Liver (tissue), 9 donors: ENCODE measurements around the gene ERC2. TPM values are rescaled to one million over a fixed set of nuclear protein-coding genes. Genes with fewer than 3 reads are reported as not detected.

ENCODE experiments used
- DNase-seq: peaks from one replicate; pipeline ENCODE4 v3.0.0-alpha.2; 2017; ENCODE audit warnings: low spot score
- H3K27ac ChIP-seq, 2 donors: one replicate each; pipeline ENCODE4 v1.7.0; 2013; ENCODE audit warnings: inconsistent platforms in 2 of 2, low read length in 2 of 2, control low read depth in 1 of 2, low read depth in 1 of 2, mild to moderate bottlenecking in 1 of 2
- H3K27me3 ChIP-seq, 4 donors: one replicate each; pipeline versions ENCODE4 v1.6.1 to v1.7.0; 2013; ENCODE audit warnings: low read length in 3 of 4, inconsistent platforms in 1 of 4, mild to moderate bottlenecking in 1 of 4, moderate library complexity in 1 of 4; ENCODE audit not compliant: control insufficient read depth in 4 of 4, insufficient read depth in 4 of 4
- H3K36me3 ChIP-seq, 4 donors: one replicate each; pipeline versions ENCODE4 v1.6.1 to v1.7.0; 2013; ENCODE audit warnings: low read length in 3 of 4, mild to moderate bottlenecking in 3 of 4, low read depth in 1 of 4, moderate library complexity in 1 of 4; ENCODE audit not compliant: control insufficient read depth in 4 of 4, insufficient read depth in 3 of 4
- H3K4me1 ChIP-seq, 4 donors: one replicate each; pipeline versions ENCODE4 v1.6.1 to v1.7.0; 2013; ENCODE audit warnings: low read length in 3 of 4, mild to moderate bottlenecking in 3 of 4, moderate library complexity in 1 of 4; ENCODE audit not compliant: control insufficient read depth in 4 of 4, insufficient read depth in 4 of 4
- H3K4me3 ChIP-seq, 3 donors: one replicate each; pipeline versions ENCODE4 v1.6.1 to v1.7.0; 2013; ENCODE audit warnings: low read length in 3 of 3, control low read depth in 1 of 3, low read depth in 1 of 3, mild to moderate bottlenecking in 1 of 3
- H3K9ac ChIP-seq, 2 donors: one replicate each; pipeline ENCODE4 v1.7.0; 2013; ENCODE audit warnings: low read length in 2 of 2, mild to moderate bottlenecking in 2 of 2, moderate library complexity in 2 of 2, control low read depth in 1 of 2, low read depth in 1 of 2
- H3K9me3 ChIP-seq, 4 donors: one replicate each; pipeline versions ENCODE4 v1.6.1 to v1.7.0; 2013; ENCODE audit warnings: low read length in 3 of 4; ENCODE audit not compliant: control insufficient read depth in 4 of 4
- EGR1 ChIP-seq, 2 donors: IDR thresholded peaks; 2 replicates each; pipeline ENCODE4 v1.6.1; 2016 to 2018; ENCODE audit warnings: antibody characterized with exemption in 2 of 2, low read depth in 2 of 2
- FOXA2 ChIP-seq: IDR thresholded peaks from 2 replicates; pipeline ENCODE4 v1.6.1; 2016; ENCODE audit warnings: antibody characterized with exemption
- HNF4A ChIP-seq, 2 donors: conservative IDR thresholded peaks; 2 replicates each; pipeline ENCODE4 v1.6.1; 2016; ENCODE audit warnings: antibody characterized with exemption in 2 of 2, mild to moderate bottlenecking in 2 of 2
- HNF4G ChIP-seq: IDR thresholded peaks from 2 replicates; pipeline ENCODE4 v1.6.1; 2016; ENCODE audit warnings: antibody characterized with exemption
- JUND ChIP-seq, 2 donors: IDR thresholded peaks; 2 replicates each; pipeline ENCODE4 v1.6.1; 2016; ENCODE audit warnings: antibody characterized with exemption in 2 of 2
- NR2F2 ChIP-seq: IDR thresholded peaks from 2 replicates; pipeline ENCODE4 v1.6.1; 2016; ENCODE audit warnings: antibody characterized with exemption
- RAD21 ChIP-seq, 2 donors: IDR thresholded peaks; 2 replicates each; pipeline ENCODE4 v1.6.1; 2016; ENCODE audit warnings: antibody characterized with exemption in 2 of 2, mild to moderate bottlenecking in 2 of 2
- SP1 ChIP-seq: IDR thresholded peaks from 2 replicates; pipeline ENCODE4 v1.6.1; 2018; ENCODE audit warnings: antibody characterized with exemption, mild to moderate bottlenecking
- YY1 ChIP-seq: IDR thresholded peaks from 2 replicates; pipeline ENCODE4 v1.6.1; 2016; ENCODE audit warnings: antibody characterized with exemption, mild to moderate bottlenecking
- WGBS: extraction: QIAGEN DNeasy Blood & Tissue Kit; methylation state at CpG from one replicate; pipeline ENCODE4 v1.1.7; 2013; 5-methylcytosine and 5-hydroxymethylcytosine counted together
- polyA plus RNA-seq, 2 donors: library from polyadenylated mRNA; stranded (reverse) in 1 of 2; unstranded in 1 of 2; fragments of 200-250 nt in 1 of 2; fragments of >200 nt in 1 of 2; fragmentation: Nextera tagmentation in 1 of 2; extraction: Ambion mirVana in 1 of 2; gene quantifications; one replicate each; pipeline versions ENCODE4 v1.2.1 to v1.2.3, GENCODE V29; 2013 to 2015
- total RNA-seq, 2 donors: library from RNA; depleted of rRNA; stranded (reverse); fragments of >200 nt; gene quantifications; one replicate each; pipeline ENCODE4 v1.2.3, GENCODE V29; 2014
- TF ChIP-seq, protein P1 (sequence below): fragments of 150-350 bp; IDR thresholded peaks from 2 replicates; pipeline ENCODE4 v1.5.1; 2017; ENCODE audit warnings: improper control_type of control experiment, low read depth, low read length; ENCODE audit not compliant: missing input control
- TF ChIP-seq, protein P2 (sequence below): IDR thresholded peaks from 2 replicates; pipeline ENCODE4 v1.6.1; 2016; ENCODE audit warnings: antibody characterized with exemption
- TF ChIP-seq, protein P3 (sequence below): IDR thresholded peaks from 2 replicates; pipeline ENCODE4 v1.6.1; 2016; ENCODE audit warnings: antibody characterized with exemption, mild to moderate bottlenecking
- TF ChIP-seq, protein P4 (sequence below): IDR thresholded peaks from 2 replicates; pipeline ENCODE4 v1.6.1; 2016; ENCODE audit warnings: antibody characterized with exemption
- TF ChIP-seq, protein P5 (sequence below): IDR thresholded peaks from 2 replicates; pipeline ENCODE4 v1.6.1; 2016; ENCODE audit warnings: antibody characterized with exemption
- donor health status: healthy.
- donor health status: healthy.
- donor health status: healthy.
- donor health status: healthy.
- donor health status: healthy.

The ERC2 gene
- total and polyA plus RNA-seq, 4 donors = 0.14 to 0.25 TPM; not detected in 2

DNA sequence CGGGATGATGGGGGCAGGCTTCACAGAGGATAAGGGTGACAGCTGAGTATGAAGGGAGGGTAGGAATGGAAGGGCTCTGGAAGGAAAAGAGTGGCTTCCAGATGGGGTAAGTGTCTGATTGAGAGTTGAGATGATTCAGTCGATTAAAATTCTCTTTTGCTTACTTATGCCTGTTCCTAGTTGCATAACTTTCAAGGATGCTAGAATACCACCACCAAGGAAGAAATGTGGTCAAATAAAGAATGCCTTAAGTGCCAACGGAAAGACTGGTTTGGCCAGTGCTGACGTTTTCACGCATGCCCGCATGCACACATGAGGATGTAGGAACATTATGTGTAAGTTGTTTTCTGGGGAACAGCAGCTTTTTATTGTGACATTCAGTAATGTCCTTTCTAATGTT, 717.7 kb downstream of the ERC2 start:
- DNase-seq = no peak
- H3K27me3 ChIP-seq = peaks cover 0 to 11% (median 0%) of the 10 kb centered on the region in 4 donors
- 82% methylated on average over 6 of the region's 6 CpGs for WGBS
- no peak overlapping the region for H3K27ac ChIP-seq
- no peaks in the 10 kb centered on the region for H3K4me1 ChIP-seq
- no peak overlapping the region for H3K4me3 ChIP-seq
- H3K36me3 ChIP-seq = no peaks in the 10 kb centered on the region
- TF ChIP-seq JUND (IDR thresholded peaks at IDR 0.05) = no peak
- H3K9ac ChIP-seq = no peak overlapping the region
- no peaks in the 10 kb centered on the region for H3K9me3 ChIP-seq

DNA sequence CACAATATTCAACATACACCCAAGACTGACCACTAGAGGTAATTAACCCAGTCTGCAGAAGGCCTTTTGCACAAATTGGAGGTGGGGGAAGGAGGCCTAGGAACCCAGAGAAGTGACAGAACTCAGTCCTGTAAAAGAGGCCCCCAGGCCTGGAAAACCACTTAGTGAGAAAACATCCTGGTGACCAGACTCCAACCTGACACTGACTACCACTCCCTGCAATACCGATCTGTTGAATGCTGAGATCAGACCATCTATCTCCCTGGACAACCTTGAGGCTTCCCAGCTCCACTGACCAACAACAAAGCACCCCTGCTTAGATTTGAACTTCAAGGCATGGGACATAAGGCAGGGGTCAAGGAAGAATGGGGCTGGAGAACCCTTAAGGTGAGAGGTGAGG, 719.2 kb downstream of the ERC2 start:
- H3K4me1 ChIP-seq = no peaks in the 10 kb centered on the region
- TF ChIP-seq, protein P1, sequence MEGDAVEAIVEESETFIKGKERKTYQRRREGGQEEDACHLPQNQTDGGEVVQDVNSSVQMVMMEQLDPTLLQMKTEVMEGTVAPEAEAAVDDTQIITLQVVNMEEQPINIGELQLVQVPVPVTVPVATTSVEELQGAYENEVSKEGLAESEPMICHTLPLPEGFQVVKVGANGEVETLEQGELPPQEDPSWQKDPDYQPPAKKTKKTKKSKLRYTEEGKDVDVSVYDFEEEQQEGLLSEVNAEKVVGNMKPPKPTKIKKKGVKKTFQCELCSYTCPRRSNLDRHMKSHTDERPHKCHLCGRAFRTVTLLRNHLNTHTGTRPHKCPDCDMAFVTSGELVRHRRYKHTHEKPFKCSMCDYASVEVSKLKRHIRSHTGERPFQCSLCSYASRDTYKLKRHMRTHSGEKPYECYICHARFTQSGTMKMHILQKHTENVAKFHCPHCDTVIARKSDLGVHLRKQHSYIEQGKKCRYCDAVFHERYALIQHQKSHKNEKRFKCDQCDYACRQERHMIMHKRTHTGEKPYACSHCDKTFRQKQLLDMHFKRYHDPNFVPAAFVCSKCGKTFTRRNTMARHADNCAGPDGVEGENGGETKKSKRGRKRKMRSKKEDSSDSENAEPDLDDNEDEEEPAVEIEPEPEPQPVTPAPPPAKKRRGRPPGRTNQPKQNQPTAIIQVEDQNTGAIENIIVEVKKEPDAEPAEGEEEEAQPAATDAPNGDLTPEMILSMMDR = no peak
- TF ChIP-seq EGR1 (IDR thresholded peaks at IDR 0.05; ENCODE audit: low read depth in 2 of 2) (no peak), HNF4G (no peak), FOXA2 (no peak), RAD21 (IDR thresholded peaks at IDR 0.05) (no peak), SP1 (no peak), YY1 (no peak), HNF4A (conservative IDR thresholded peaks at IDR 0.05) (no peak), JUND (IDR thresholded peaks at IDR 0.05) (no peak), NR2F2 (no peak)
- TF ChIP-seq, protein P2, sequence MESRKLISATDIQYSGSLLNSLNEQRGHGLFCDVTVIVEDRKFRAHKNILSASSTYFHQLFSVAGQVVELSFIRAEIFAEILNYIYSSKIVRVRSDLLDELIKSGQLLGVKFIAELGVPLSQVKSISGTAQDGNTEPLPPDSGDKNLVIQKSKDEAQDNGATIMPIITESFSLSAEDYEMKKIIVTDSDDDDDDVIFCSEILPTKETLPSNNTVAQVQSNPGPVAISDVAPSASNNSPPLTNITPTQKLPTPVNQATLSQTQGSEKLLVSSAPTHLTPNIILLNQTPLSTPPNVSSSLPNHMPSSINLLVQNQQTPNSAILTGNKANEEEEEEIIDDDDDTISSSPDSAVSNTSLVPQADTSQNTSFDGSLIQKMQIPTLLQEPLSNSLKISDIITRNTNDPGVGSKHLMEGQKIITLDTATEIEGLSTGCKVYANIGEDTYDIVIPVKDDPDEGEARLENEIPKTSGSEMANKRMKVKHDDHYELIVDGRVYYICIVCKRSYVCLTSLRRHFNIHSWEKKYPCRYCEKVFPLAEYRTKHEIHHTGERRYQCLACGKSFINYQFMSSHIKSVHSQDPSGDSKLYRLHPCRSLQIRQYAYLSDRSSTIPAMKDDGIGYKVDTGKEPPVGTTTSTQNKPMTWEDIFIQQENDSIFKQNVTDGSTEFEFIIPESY = no peak
- TF ChIP-seq, protein P3, sequence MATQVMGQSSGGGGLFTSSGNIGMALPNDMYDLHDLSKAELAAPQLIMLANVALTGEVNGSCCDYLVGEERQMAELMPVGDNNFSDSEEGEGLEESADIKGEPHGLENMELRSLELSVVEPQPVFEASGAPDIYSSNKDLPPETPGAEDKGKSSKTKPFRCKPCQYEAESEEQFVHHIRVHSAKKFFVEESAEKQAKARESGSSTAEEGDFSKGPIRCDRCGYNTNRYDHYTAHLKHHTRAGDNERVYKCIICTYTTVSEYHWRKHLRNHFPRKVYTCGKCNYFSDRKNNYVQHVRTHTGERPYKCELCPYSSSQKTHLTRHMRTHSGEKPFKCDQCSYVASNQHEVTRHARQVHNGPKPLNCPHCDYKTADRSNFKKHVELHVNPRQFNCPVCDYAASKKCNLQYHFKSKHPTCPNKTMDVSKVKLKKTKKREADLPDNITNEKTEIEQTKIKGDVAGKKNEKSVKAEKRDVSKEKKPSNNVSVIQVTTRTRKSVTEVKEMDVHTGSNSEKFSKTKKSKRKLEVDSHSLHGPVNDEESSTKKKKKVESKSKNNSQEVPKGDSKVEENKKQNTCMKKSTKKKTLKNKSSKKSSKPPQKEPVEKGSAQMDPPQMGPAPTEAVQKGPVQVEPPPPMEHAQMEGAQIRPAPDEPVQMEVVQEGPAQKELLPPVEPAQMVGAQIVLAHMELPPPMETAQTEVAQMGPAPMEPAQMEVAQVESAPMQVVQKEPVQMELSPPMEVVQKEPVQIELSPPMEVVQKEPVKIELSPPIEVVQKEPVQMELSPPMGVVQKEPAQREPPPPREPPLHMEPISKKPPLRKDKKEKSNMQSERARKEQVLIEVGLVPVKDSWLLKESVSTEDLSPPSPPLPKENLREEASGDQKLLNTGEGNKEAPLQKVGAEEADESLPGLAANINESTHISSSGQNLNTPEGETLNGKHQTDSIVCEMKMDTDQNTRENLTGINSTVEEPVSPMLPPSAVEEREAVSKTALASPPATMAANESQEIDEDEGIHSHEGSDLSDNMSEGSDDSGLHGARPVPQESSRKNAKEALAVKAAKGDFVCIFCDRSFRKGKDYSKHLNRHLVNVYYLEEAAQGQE = no peak
- TF ChIP-seq, protein P4, sequence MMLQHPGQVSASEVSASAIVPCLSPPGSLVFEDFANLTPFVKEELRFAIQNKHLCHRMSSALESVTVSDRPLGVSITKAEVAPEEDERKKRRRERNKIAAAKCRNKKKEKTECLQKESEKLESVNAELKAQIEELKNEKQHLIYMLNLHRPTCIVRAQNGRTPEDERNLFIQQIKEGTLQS = no peak
- TF ChIP-seq, protein P5, sequence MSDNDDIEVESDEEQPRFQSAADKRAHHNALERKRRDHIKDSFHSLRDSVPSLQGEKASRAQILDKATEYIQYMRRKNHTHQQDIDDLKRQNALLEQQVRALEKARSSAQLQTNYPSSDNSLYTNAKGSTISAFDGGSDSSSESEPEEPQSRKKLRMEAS = no peak
- peaks cover 0 to 11% (median 0%) of the 10 kb centered on the region in 4 donors for H3K27me3 ChIP-seq
- H3K36me3 ChIP-seq = no peaks in the 10 kb centered on the region
- no peaks in the 10 kb centered on the region for H3K9me3 ChIP-seq
- H3K4me3 ChIP-seq = no peak overlapping the region
- WGBS = 91% methylated on average over 1 of the region's 1 CpG
- DNase-seq = no peak
- H3K9ac ChIP-seq = no peak overlapping the region
- H3K27ac ChIP-seq = no peak overlapping the region
